ENCODE measurements around the gene MS4A1.

The MS4A1 gene

DNA sequence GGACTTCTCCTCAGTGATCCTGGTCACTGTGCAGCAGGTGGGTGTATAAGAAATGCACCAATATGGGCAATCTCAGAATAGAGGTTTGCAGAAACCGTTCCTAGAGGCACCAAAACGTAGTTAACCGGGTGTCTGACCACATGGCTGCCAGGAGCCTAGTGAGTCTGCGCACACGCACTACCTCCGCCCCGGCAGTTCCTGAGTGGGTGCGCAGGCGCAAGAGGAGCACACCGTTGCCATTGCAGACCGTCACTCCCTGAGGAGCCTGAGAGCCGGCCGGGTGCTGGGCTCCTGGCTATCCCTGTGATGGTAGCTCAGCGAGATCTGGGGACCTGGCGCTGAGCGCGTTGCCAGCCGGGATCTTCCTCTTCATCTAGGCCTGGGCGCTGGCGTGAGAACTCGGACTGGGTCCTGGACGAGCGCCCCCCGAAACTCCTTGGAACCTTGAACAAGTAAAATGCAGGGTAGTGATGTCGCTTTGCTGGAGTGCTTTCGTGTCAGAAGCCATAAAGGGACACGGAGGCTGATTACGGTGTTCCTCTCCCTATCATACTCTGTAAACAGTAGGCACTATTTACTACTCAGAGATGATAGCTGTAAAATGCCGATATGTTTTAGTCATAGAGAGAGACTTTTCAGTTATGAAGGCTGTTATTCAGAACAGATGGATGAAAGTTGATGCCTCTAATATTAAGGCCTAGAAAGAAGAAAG lies 59.7 kb downstream of the MS4A1 start, which contains the start of gene MS4A13:
Gene MS4A13 (plus strand): TSS at position 249 of the 712 bp plus-strand sequence. CDS start 2,692 bp downstream, outside the sequence.
- no peak within 1 kb of the TSS for H3K9ac ChIP-seq (ENCODE audit: low read depth in 1 of 2, low read length in 2 of 2)
- H3K27ac ChIP-seq (ENCODE audit: low read depth in 2 of 2, low read length in 2 of 2) = no peak within 1 kb of the TSS
- no peaks in the 10 kb centered on the region for H3K36me3 ChIP-seq (ENCODE audit: control insufficient read depth in 2 of 2, insufficient read depth in 2 of 2, low read length in 2 of 2)
- no peak within 1 kb of the TSS for H3K4me3 ChIP-seq (ENCODE audit: low read length in 2 of 2)
- H3K9me3 ChIP-seq (ENCODE audit: control insufficient read depth in 2 of 2, low read length in 2 of 2) = no peaks in the 10 kb centered on the region
- no peaks in the 10 kb centered on the region for H3K27me3 ChIP-seq (ENCODE audit: control insufficient read depth in 2 of 2, insufficient read depth in 2 of 2, low read length in 2 of 2)
- H3K4me1 ChIP-seq (ENCODE audit: control insufficient read depth in 2 of 2, insufficient read depth in 2 of 2, low read length in 2 of 2) = no peaks in the 10 kb centered on the region

All from mucosa of rectum (tissue), 2 donors.